Renal cortical epithelial cell (primary cell): ENCODE data around the gene ATP13A3. TPM values are rescaled to one million over a fixed set of nuclear protein-coding genes. Genes with fewer than 3 reads are reported as not detected.
A peak's percentile ranks its signal among the peaks of the same experiment; 100 is the strongest.

ENCODE experiments used
- DNase-seq: peaks from one replicate; pipeline ENCODE4 v3.0.0-alpha.2; 2011; ENCODE audit warnings: low read depth
- total RNA-seq: library from RNA; depleted of rRNA; stranded (reverse); fragments of >200 nt; gene quantifications from 2 replicates; pipeline ENCODE4 v1.2.3, GENCODE V29; 2014

ATP13A3 gene
- total RNA-seq, 1 donor from 2014 or later = 600 TPM

DNA sequence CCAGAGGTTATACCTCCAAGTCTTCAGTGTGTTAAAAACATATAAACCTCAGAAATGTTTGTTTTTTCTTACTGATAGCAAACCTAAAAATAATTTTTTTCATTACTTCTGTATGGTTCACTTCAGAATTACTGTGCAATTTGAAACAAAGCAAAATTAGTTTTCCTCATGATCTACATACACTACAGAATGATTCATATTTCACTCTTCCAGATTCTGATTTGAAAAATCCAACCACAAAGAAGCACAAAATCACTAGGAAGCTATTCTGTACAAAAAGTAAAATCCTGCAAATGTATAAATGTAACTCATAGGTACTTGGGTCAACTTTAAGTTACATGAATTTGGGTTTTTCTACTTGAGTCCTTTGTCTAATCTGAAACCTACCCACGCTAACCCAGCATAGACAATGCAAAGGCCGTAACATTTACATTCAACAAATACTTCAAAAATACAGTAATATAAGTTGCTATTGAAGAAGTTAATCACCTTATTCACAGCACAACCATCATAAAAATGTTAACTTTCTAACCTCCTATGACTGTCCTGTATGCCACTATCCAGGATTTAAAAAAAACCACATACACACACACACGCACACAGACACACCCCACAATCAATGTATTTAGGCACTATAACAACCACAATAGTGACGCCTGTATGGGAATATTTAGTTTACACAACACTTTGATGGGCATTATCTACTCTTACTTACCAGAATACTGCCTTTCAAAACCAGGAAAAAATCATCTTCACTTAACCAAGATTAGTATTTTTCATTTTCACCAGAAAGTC is 11.5 kb downstream of the ATP13A3 start:
- no peak for DNase-seq

DNA sequence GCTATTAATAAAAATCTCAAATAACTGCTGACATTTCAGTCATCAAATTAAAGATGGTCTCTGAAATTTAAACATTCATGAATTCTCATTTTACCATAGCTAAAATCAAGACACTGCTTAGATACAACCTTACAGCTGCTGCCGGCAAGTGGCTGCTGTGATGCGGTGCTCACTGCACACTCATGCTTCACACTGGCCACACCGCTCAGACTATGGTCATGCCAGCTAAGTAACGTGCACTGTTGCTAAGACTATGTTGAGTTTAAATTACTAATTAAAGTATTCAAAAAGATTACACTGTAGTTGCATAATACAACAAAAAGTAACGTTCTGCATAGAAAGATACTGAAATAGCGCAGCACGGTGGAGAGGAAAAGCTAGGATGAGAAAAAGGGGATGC is 12.1 kb downstream of the ATP13A3 start:
- DNase-seq = no peak

DNA sequence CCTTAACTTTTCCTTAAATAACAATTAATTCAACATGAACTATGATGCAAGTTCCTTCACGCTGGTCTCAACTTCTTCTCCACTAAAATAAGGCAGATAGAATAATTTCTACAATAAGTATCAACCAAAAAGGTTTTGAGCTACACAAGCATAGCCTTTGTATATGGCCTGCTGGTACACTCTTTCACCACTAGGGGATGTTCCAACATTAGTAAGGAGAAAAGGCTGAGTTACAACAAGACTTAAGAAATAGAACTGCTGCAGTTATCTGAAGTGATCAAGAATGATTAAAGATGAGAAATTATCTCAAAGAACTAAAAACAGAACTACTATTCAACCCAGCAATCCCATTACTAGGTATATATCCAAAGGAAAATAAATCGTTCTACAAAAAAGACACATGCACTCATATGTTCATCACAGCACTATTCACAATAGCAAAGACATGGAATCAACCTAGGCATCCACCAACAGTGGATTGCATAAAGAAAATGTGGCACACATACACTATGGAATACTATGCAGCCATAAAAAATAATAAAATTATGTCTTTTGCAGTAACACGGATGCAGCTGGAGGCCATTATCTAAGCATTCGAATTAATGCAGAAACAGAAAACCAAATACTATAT is 14.4 kb downstream of the ATP13A3 start:
- DNase-seq = peak; percentile 85

DNA sequence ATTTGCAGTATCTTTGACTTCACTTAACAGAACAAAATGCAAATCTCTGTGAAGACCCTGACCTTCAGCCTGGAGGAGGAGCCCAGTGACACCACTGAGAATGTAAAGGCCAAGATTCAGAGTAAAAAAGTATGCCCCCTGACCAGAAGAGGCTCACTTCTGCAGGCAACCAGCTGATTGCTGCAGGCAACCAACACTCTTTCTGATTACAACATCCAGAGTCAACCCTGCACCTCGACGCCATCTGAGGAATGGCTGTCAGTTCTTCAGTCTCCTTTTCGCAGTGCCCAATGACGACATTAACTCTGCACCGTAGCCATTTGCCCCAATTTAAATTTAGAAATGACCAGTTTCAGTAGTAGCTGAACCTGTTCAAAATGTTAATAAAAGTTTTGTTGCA is 14.9 kb downstream of the ATP13A3 start:
- DNase-seq = no peak

DNA sequence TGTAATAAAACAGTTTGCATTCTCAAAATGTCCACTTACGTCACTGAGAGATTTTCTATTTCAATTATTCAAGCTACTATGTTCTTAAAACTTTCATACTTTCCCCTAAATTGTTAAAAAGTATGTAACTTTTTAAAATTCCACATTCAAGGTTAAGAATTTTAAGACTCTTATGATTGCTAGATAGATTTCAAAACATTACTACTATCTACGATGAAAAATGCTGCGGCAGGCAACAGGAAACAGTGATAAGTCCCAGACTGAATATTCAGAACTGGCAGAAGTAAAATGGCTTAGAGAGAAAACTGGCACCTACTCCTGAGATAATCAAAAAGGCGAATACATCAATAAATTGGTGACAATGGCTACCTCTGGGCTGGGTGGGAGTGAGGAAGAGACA is 16.2 kb downstream of the ATP13A3 start:
- DNase-seq = no peak

DNA sequence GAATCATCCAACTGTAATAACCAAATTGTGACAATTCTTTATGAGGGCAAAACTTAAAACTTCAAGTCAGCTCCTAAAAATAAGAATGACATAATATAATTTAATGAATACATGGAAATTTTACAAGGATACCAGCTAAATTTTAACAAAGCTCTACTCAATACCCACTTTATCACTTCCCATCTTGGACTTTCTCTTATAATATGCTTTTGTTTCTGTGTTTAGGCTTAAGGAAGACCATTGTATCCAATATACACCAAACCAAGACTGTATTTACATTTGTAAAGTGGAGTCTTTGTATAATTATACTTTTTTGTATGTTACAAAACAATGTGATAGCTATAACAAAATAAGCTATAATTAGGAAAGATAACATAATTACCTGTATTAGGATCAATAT is 16.8 kb downstream of the ATP13A3 start:
- DNase-seq = no peak

DNA sequence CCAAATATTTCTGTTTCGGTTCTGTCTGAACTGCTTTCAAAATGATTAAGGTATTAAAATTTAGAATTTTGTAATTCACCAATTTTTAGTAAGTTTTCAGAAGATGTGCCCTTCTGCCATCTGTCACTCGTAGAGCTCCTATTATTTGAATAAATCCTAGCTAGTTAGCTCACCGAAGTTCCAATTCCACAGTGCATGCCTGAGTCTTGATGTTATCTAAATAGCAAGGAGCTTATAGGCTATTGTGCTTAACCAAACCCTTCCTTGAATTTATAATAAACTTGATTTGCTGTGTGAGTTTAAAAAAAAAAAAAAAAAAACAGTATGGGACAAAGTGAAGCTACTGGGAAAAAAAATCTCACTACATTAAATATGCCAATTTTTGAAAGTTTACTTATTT is 18.7 kb downstream of the ATP13A3 start:
- no peak for DNase-seq

DNA sequence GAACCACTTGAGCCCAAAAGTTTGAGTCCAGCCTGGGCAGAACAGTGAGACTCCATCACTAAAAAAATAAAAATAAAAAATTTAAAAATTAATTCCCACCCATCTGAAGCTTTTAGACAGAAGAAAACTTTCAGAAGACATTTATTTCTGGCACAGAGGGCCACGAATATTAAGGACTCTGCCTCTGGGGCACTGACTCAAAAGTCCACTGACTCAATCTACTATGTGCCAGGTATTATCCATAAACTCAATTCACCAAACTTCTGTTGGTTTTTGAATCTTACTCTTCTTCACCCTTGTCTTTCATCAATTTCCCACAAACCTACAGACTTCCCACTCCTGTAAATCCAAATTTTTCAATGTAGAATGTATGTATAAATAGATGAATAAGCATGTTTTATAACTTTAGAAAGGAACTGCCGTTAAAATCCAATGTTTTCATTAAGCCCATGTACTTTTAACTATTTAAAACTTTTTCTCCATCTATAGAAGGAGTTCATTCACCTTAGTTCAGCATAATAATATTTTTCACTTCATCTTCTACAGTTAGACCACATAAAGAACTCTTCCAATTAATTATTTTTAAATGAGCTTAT is 19.9 kb downstream of the ATP13A3 start:
- DNase-seq = no peak

DNA sequence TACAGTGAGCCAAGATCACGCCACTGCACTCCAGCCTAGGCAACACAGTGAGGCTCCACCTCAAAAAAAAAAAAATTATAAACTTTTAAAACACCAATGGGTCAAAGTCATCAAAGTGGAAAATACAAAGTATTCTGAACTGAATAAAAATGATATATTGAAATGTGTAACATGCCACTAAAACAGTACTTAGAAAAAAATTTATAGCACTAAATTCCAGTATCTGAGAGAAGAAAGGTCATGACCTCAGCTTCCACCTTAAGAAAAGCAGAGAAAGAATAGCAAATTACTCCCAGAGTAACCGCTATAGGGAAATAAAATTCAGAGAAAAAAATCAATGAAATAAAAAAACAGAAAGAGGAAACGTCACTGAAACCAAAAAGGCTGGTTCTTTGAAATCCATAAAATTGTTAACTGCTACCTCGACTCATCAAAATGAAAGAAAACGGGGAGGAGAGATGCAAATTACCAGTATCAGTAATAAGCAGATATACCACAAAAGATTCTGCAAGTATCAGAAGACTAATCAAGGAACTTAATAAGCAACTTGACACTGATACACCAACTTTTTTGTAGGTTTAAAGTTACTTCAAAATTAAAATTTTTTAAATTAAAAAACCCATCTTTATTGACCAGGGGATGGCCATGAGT is 20.8 kb downstream of the ATP13A3 start:
- DNase-seq = no peak

DNA sequence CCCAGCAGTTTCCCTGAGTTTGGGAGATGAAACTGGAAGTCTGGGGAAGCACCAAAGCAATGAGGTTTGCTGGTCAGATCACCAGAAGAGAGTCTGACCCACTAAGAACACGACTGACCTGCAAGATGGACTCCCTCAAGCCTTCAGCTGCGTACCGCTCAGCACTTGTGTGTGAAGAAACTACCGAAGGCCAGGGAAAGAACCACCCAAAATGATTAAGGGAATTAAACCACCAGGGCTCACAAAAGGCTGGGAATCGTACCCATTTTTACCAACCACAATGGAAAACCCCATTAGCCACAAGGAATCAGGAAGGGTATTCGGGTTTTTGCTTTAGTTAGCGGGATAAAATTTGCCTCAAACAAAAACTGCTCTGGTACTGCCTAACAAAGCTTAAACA is 21.6 kb downstream of the ATP13A3 start:
- no peak for DNase-seq

DNA sequence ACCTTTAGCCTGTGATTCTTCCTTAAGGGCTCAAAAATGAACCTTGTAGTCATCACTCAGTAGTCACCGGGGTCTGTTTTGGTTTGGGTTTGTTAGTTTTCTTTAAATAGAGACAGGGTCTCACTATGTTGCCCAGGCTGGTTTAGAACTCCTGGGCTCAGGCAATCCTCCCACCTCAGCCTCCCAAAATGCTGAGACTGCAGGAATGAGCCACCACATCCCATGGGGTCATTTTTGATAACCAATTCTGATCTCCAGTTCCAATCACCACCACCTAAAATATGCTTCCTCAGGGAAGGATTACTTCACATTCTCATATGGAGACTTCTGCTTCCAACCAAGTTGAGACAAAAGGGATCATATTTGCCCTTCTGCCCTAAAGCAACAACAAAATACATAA is 22.1 kb downstream of the ATP13A3 start:
- DNase-seq = no peak

DNA sequence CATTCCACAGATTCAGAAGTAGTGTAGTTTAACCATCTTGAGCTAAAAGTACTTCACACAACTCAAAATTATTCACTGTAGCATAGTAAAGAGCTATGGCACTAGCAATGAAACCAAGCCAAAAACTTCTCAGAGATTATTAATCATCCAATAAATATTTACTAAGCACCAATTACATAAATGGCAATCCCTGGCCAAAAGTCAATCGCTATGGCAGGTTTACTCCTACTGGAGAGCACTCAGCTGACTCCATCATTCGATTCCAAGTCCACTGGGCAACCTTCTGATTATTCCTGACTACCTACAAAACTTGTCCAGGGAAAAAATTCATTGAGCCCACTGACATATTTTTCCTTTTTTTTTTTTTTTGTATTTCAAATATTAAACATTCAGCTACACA is 23.9 kb downstream of the ATP13A3 start:
- no peak for DNase-seq

DNA sequence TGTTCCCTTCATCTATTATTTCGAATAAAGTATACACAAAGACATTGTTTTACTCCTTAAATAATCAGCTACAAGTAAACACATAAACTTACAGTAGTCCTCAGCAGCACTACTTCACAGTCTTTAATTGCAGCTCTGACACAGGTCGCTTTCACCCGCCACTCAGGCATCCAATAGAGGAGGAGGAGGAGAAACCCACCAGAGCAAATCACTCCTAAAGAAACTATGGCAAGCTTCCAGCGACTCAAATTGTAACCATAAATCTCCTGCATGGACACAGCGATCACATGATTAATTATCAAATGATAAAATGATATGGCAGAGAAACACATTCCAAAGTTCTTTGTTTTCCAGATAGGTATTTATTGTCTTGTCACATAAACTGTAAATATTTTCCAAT is 26.2 kb downstream of the ATP13A3 start:
- DNase-seq = no peak

DNA sequence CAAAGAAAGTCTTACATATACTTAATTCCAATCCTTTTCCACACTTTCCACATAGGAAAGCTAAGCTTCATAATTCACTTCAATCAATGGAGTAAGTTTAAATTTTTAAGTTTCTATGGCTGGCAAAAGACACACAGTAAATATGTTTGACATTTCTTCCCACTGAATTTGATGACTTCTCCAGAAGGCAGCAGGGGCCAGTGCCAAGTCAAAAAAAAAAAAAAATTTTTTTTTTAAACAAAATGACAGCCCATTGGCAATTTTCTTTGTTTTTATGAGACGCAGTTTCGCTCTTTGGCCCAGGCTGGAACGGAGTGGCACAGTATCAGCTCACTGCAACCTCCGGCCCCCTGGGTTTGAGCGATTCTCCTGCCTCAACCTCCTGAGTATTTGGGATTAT is 28.7 kb downstream of the ATP13A3 start:
- DNase-seq = no peak

DNA sequence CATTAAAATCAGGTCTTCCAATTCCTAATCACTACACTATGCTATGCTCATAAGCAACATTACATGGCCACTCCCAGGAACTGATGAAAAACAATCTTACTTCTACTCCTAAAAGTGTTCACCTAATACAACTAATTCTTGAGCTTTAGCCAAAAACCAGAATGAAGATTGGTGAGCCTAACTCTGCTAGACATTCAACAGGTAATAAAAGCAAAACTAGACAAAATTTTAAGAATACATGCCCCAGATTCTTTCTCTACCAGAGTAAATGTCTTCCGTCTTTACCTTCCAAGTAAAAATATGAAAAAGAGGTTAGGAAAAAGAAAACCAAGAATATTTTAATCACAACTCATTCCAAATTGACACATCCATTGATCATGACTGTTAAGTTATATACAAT is 31.3 kb downstream of the ATP13A3 start:
- DNase-seq = no peak

DNA sequence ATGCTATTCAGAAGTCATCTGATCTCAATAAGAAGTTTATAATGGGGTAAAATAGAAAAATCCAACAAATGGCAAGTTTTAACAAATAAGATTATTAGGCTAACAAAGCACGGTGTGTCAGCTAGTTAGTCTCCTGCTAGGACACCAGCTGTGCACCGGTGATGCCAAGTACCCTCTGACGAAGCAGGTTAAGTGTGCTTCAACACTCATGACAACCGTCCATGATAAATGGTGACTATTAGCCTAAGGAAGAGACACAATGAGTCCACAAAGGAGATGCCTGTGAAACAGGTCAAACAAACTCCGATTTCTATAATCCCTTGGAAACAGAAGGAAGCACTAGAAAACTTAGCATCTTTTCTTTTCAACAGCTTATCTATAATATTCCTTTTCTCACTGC is 36.5 kb downstream of the ATP13A3 start:
- no peak for DNase-seq

DNA sequence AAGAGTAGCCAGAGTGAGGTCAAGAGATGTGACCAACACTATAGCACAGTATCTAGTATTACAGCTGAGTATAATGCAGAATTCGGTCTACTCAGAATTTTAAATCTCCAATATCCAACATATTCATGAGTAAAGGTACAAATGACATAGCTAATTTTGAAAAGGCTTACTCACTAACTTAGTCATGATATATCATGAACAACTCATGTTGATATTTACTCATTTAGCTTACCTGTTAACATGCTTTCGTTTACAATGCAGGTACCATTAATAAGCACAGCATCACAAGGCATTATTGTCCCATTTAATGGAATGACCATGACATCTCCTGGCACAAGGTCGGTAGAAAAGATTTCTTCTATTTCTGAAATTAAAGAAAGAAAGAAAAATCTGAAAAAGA is 36.9 kb downstream of the ATP13A3 start:
- no peak for DNase-seq

DNA sequence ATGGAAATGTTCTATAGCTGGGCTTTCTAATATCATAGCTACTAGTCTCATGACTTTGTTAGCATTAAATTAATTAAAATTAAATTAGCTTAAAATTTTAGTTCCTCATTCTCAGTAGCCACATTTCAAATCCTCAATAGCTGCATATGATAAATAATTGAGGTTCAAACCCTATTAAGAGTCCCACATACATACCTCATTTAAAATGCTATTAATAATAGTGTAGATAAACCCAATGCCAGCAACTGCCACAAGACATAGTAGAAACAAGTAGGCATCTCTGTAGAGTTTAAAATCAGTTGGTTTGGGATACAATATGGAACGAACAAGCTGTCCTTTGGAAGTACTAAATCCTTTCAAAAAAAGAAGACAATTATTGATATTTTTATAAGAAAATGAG is 39.1 kb downstream of the ATP13A3 start:
- no peak for DNase-seq

DNA sequence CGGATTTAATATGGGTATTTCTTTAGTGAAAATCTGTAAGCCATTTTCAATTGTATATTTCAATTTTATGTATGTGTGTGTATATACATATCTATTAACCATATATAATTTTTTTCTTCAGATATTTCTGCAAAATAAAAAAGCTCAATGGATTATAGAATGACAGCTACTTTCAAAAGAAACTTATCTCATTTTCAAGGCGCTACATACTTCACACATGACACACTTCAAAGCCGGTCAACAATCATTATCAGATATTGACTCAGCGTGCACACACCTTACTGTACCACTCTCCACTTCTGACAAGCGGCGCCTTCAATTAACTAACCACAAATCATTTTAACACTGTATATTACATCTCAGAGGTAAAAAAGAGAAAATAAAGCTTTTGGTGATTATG is 39.6 kb downstream of the ATP13A3 start:
- no peak for DNase-seq

DNA sequence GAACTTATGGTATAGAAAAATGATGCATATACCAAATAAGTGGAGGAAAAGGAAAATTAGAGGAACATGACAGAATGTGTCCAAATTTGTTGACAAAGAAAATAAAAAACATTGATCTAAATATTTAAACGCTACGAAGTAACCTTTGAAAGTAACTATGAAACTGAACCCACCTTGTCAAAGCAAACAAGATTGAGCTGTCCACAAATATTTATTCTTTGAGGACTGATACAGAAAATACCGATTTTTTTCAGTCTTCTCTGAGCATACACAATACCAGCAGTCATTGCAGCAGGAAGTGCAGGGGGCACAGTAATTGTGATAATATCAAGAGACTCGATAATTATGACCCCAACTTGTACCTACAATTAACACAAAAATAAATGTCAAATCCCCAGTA is 40.0 kb downstream of the ATP13A3 start:
- no peak for DNase-seq

DNA sequence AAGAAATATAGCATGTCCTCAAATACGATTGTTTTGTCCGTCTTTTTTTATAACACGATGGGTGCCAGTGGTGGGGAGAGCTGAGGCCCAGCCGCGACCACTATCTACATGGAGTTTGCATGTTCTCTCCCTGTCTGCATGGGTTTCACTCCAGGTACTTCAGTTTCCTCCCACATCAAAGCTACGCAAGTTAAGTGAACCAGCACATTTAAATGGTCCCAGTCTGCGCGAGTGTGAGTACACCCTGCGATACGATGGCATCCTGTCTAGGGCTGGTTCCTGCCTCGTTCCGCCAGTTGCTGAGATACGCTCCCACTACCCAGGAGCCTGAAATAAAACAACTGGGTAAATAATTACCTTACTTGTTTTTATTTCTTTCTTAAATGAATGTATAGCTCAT is 40.6 kb downstream of the ATP13A3 start:
- DNase-seq = no peak

DNA sequence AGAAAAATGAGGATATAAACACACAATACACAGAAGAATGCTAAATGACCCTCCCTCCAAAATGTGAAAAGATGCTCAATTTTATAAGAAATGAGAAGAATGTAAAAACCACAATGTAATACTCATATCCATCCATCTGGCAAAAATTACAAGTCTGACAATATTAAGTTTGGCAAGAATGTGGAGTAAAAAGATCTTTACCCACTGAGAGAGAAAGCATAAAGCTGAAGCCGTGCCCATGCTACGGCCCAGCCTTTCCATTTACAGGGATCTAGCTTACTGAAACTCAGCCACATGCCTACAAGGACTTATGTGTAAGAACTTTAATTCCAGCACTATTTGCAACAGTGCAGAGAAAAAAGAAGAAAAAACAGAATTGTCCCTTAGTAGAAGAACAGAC is 42.9 kb downstream of the ATP13A3 start:
- no peak for DNase-seq

DNA sequence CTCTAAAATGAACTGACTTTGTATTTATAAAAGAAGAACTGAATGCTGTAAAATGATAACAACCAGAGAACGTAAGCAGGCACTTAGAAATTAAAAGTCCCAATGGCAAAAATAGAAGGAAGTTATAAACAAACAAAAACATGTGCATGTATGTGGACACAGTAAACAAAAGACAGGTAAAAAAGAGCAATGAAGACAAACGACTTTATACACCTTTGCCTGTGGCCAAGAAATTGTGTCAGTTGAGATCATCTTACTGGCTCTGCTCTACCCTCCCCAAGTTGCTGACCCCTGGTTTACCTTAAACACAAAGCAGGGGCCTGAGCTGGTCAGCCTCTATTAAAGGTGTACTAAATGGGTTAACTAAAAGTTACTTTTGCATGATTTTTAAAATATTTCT is 46.0 kb downstream of the ATP13A3 start:
- no peak for DNase-seq
